Lower leg skin (tissue), 4 donors: Measurements from ENCODE around the gene PCDHB6. TPM values are rescaled to one million over a fixed set of nuclear protein-coding genes. Genes with fewer than 3 reads are reported as not detected.
"Not testable (repeated sequence)": the region's sequence is repeated elsewhere in the genome, so short reads cannot be mapped to it uniquely, and the experiment has no call there.

Experiments
- DNase-seq, 2 donors: peaks; one replicate each; pipeline ENCODE4 v3.0.0-alpha.2; 2019; ENCODE audit warnings: low spot score in 2 of 2
- H3K4me3 ChIP-seq: fragments of 200-600 bp; sonication (generic); 2 replicates; pipeline ENCODE4 v1.5.1; 2017; ENCODE audit warnings: mild to moderate bottlenecking, low read depth; ENCODE audit not compliant: poor library complexity, severe bottlenecking
- POLR2A ChIP-seq, 2 donors: fragments of 450-650 bp; IDR thresholded peaks; one replicate each; pipeline ENCODE4 v1.6.1; 2016 to 2017; ENCODE audit warnings: antibody characterized with exemption in 2 of 2, mild to moderate bottlenecking in 1 of 2, moderate library complexity in 1 of 2
- WGBS, 2 donors: methylation state at CpG; one replicate each; pipeline ENCODE4 v1.1.5; 2018; 5-methylcytosine and 5-hydroxymethylcytosine counted together
- intact Hi-C: fragments of 100-400 bp; cut with DNase I; formaldehyde crosslinking; loops from one replicate; pipeline ENCODE4 v1.15.0; 2023; ENCODE audit warnings: low total_unique reads
- total RNA-seq, 4 donors: library from RNA; depleted of rRNA; stranded (reverse); fragments of >200 nt; gene quantifications; one replicate each; pipeline ENCODE4 v1.1.0, GENCODE V29; 2016
- TF ChIP-seq, protein P1 (sequence below), 3 donors: fragments of 450-650 bp; IDR thresholded peaks; one replicate each; pipeline ENCODE4 v1.5.1; 2016; ENCODE audit warnings: antibody characterized with exemption in 3 of 3, mild to moderate bottlenecking in 3 of 3, moderate library complexity in 2 of 3

Gene PCDHB6
- total RNA-seq, 4 donors from 2014 or later: 0.93 to 1.3 (median 1.3) TPM; not detected in 1

DNA sequence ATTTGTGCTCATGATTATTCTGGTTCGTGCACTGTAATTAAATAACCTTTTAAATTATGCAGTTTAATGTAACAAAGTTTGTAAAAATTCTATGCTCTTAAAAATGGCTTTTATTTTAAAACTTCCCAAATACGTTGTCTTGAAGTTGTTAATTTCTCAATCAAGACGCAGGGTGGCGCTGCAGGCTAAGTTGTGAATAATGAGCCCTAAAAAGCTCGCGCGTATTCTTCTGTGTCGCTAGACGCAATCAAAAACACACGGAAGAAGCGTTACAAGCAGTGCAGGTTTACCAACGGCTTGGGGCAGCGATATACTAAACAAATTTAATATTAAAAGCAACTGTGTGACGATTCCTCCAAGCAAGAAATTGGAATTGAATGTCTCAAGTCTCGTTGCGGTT is 28.3 kb upstream of the PCDHB6 start, which contains the start of gene PCDHB4:
TSS of gene PCDHB4 (plus strand) at position 256 of the 400 bp plus-strand sequence. CDS start 181 bp downstream, outside the sequence.
- DNase-seq: no peak
- no peak for TF ChIP-seq POLR2A (IDR thresholded peaks at IDR 0.05)
- TF ChIP-seq, protein P1, sequence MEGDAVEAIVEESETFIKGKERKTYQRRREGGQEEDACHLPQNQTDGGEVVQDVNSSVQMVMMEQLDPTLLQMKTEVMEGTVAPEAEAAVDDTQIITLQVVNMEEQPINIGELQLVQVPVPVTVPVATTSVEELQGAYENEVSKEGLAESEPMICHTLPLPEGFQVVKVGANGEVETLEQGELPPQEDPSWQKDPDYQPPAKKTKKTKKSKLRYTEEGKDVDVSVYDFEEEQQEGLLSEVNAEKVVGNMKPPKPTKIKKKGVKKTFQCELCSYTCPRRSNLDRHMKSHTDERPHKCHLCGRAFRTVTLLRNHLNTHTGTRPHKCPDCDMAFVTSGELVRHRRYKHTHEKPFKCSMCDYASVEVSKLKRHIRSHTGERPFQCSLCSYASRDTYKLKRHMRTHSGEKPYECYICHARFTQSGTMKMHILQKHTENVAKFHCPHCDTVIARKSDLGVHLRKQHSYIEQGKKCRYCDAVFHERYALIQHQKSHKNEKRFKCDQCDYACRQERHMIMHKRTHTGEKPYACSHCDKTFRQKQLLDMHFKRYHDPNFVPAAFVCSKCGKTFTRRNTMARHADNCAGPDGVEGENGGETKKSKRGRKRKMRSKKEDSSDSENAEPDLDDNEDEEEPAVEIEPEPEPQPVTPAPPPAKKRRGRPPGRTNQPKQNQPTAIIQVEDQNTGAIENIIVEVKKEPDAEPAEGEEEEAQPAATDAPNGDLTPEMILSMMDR (IDR thresholded peaks at IDR 0.05): no peak
- WGBS, 2 donors: 23 to 24% methylated on average over 16 of the region's 16 CpGs

GRCh38 chr5:141121985-141122384 is 27.9 kb upstream of the PCDHB6 start:
- 30 to 49% methylated on average over 12 of the region's 12 CpGs for whole genome bisulfite sequencing, 2 donors
- DNase-seq: no peak
- intact Hi-C loops: no loop called here
- no peak overlapping the region for H3K4me3 ChIP-seq
- TF ChIP-seq, protein P1 (IDR thresholded peaks at IDR 0.05): no peak
- TF ChIP-seq POLR2A (IDR thresholded peaks at IDR 0.05): no peak

More for the DNA sequence above, 28.3 kb upstream of the PCDHB6 start, which contains the start of gene PCDHB4:
- intact Hi-C loops: no loop called here
- H3K4me3 ChIP-seq: no peak within 1 kb of the TSS

DNA sequence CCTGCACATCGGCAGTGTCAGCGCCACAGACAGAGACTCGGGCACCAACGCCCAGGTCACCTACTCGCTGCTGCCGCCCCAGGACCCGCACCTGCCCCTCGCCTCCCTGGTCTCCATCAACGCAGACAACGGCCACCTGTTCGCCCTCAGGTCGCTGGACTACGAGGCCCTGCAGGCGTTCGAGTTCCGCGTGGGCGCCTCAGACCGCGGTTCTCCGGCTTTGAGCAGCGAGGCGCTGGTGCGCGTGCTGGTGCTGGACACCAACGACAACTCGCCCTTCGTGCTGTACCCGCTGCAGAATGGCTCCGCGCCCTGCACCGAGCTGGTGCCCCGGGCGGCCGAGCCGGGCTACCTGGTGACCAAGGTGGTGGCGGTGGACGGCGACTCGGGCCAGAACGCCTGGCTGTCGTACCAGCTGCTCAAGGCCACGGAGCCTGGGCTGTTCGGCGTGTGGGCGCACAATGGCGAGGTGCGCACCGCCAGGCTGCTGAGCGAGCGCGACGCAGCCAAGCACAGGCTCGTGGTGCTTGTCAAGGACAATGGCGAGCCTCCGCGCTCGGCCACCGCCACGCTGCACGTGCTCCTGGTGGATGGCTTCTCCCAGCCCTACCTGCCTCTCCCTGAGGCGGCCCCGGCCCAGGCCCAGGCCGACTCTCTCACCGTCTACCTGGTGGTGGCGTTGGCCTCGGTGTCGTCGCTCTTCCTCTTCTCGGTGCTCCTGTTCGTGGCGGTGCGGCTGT is 26.3 kb upstream of the PCDHB6 start:
- DNase-seq, intact Hi-C loops, H3K4me3 ChIP-seq: not testable (repeated sequence)
- 30 to 41% methylated on average over 17 to 35 of the region's 73 CpGs for WGBS, 2 donors

DNA sequence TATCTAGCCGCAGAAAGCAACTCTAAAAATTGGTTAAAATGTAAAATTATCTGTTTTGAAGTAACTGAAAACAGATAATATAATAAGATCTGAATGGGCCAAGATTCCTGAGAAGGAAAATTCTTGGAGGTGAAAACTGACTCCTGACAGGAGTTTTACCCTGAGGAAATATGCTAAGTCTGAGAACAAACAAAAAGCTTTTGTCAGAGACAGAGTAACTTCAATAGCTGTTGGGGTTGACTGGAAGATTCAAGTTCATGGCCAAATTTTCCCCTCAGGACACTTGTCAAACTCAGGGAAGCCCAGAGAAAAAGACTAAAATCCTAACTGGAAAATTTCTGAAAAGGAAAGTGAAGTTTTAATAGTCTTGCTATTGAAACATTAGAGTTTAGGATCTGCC is 22.6 kb upstream of the PCDHB6 start:
- no peak overlapping the region for H3K4me3 ChIP-seq
- DNase-seq: no peak
- 92 to 93% methylated on average over 1 of the region's 1 CpG for WGBS, 2 donors
- intact Hi-C loops: no loop called here
- TF ChIP-seq, protein P1 (IDR thresholded peaks at IDR 0.05): no peak
- TF ChIP-seq POLR2A (IDR thresholded peaks at IDR 0.05): no peak

DNA sequence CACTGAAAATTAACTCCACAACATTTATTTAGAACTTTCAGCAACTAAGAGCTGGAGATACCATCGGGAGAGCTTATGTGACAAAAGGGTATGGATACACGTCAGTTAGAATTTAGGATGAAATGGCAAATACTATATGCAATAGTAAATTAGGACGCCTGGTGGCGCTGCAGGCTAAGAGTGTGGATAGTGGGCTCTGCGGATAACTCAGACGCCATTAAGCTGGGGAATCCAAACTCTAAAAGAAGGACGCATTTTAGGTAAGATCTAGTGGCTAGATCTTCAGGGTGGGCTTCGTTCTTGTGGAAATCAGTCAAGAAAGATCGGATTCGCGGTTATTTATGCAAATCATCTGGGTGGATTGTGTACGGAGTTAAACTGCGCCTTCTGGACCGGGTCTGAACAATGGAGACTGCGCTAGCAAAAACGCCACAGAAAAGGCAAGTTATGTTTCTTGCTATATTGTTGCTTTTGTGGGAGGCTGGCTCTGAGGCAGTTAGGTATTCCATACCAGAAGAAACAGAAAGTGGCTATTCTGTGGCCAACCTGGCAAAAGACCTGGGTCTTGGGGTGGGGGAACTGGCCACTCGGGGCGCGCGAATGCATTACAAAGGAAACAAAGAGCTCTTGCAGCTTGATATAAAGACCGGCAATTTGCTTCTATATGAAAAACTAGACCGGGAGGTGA is 14.7 kb upstream of the PCDHB6 start, which contains the start of gene PCDHB5:
TSS of gene PCDHB5 (plus strand) at position 177 of the 688 bp plus-strand sequence. CDS start at position 406, 229 bp downstream.
- no peak within 1 kb of the TSS for H3K4me3 ChIP-seq
- WGBS, 2 donors: 22 to 23% methylated on average over 22 of the region's 22 CpGs
- TF ChIP-seq POLR2A (IDR thresholded peaks at IDR 0.05): no peak
- TF ChIP-seq, protein P1 (IDR thresholded peaks at IDR 0.05): no peak
- DNase-seq: no peak
- intact Hi-C loops: no loop called here

DNA sequence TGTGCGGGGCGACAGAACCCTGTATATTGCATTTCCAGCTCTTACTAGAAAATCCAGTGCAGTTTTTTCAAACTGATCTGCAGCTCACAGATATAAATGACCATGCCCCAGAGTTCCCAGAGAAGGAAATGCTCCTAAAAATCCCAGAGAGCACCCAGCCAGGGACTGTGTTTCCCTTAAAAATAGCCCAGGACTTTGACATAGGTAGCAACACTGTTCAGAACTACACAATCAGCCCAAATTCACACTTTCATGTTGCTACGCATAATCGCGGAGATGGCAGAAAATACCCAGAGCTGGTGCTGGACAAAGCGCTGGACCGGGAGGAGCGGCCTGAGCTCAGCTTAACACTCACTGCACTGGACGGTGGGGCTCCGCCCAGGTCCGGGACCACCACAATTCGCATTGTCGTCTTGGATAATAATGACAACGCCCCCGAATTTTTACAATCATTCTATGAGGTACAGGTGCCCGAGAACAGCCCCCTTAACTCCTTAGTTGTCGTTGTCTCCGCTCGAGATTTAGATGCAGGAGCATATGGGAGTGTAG is 14.1 kb upstream of the PCDHB6 start:
- no peak overlapping the region for H3K4me3 ChIP-seq
- 45 to 54% methylated on average over 19 of the region's 19 CpGs for WGBS, 2 donors
- no peak for DNase-seq
- intact Hi-C loops: no loop called here
- no peak for TF ChIP-seq POLR2A (IDR thresholded peaks at IDR 0.05)
- TF ChIP-seq, protein P1 (IDR thresholded peaks at IDR 0.05): no peak

DNA sequence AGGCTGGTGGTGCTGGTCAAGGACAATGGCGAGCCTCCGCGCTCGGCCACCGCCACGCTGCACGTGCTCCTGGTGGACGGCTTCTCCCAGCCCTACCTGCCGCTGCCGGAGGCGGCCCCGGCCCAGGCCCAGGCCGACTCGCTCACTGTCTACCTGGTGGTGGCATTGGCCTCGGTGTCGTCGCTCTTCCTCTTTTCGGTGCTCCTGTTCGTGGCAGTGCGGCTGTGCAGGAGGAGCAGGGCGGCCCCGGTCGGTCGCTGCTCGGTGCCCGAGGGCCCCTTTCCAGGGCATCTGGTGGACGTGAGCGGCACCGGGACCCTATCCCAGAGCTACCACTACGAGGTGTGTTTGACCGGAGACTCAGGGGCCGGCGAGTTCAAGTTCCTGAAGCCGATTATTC is 12.5 kb upstream of the PCDHB6 start:
- DNase-seq, intact Hi-C loops: not testable (repeated sequence)
- 49 to 51% methylated on average over 15 to 32 of the region's 34 CpGs for WGBS, 2 donors

More for the DNA sequence above, 12.5 kb upstream of the PCDHB6 start:
- not testable (repeated sequence) for H3K4me3 ChIP-seq
